ENCODE measurements around the gene LAMTOR5. TPM values are rescaled to one million over a fixed set of nuclear protein-coding genes. Genes with fewer than 3 reads are reported as not detected.

LAMTOR5 gene
- total RNA-seq, 2 donors from 2014 or later: 104 to 132 TPM

- TF ChIP-seq CTCF (conservative IDR thresholded peaks at IDR 0.05): peak; percentile 25
- DNase-seq: no peak
- H3K4me1 ChIP-seq (ENCODE audit: control insufficient read depth, insufficient read depth, low read length): no peaks in the 10 kb centered on the region
- 90% methylated on average over 3 to 6 of the region's 6 CpGs for WGBS, 2 experiments (ENCODE audit: insufficient coverage in 1 of 2, insufficient read length in 1 of 2)
- H3K9me3 ChIP-seq (ENCODE audit: control insufficient read depth, low read length): no peaks in the 10 kb centered on the region
- Mint-ChIP-seq H3K4me3 (no peak overlapping the region), H3K9me3 (no peaks in the 10 kb centered on the region), H3K27me3 (ENCODE audit: insufficient read depth) (no peaks in the 10 kb centered on the region), H3K4me1 (peaks cover 13% of the 10 kb centered on the region), H3K36me3 (ENCODE audit: low read depth) (peaks cover 3% of the 10 kb centered on the region), H3K27ac (no peak overlapping the region)
- H3K27ac ChIP-seq (ENCODE audit: low read depth, low read length): no peak overlapping the region
- no peak overlapping the region for H3K4me3 ChIP-seq (ENCODE audit: low read length)
- H3K9ac ChIP-seq (ENCODE audit: extremely low read depth, low read length, poor library complexity, severe bottlenecking): no peak overlapping the region
- H3K36me3 ChIP-seq (ENCODE audit: control insufficient read depth, insufficient read depth, low read length): peaks cover 7% of the 10 kb centered on the region
- H3K27me3 ChIP-seq (ENCODE audit: control insufficient read depth, insufficient read depth, low read length, poor library complexity, severe bottlenecking): no peaks in the 10 kb centered on the region
Measured at GRCh38 chr1:110390096-110390495, 17.4 kb downstream of the LAMTOR5 start.

- peaks cover 13% of the 10 kb centered on the region for H3K4me1 Mint-ChIP-seq
- no peak overlapping the region for H3K27ac ChIP-seq (ENCODE audit: low read depth, low read length)
- no peak for TF ChIP-seq CTCF (conservative IDR thresholded peaks at IDR 0.05)
- H3K27me3 ChIP-seq (ENCODE audit: control insufficient read depth, insufficient read depth, low read length, poor library complexity, severe bottlenecking): no peaks in the 10 kb centered on the region
- H3K9me3 ChIP-seq (ENCODE audit: control insufficient read depth, low read length): no peaks in the 10 kb centered on the region
- peaks cover 3% of the 10 kb centered on the region for H3K36me3 Mint-ChIP-seq (ENCODE audit: low read depth)
- no peak overlapping the region for H3K9ac ChIP-seq (ENCODE audit: extremely low read depth, low read length, poor library complexity, severe bottlenecking)
- no peak overlapping the region for H3K4me3 ChIP-seq (ENCODE audit: low read length)
- no peaks in the 10 kb centered on the region for H3K9me3 Mint-ChIP-seq
- no peak overlapping the region for H3K27ac Mint-ChIP-seq
- H3K27me3 Mint-ChIP-seq (ENCODE audit: insufficient read depth): no peaks in the 10 kb centered on the region
- DNase-seq: no peak
- no peaks in the 10 kb centered on the region for H3K4me1 ChIP-seq (ENCODE audit: control insufficient read depth, insufficient read depth, low read length)
- peaks cover 8% of the 10 kb centered on the region for H3K36me3 ChIP-seq (ENCODE audit: control insufficient read depth, insufficient read depth, low read length)
- H3K4me3 Mint-ChIP-seq: no peak overlapping the region
- whole genome bisulfite sequencing, 2 experiments (ENCODE audit: insufficient coverage in 1 of 2, insufficient read length in 1 of 2): 100% methylated on average over 1 of the region's 1 CpG; no CpG with 5 or more reads in 1 of the 2 experiments
Measured at GRCh38 chr1:110387048-110387754, 20.3 kb downstream of the LAMTOR5 start.

- H3K4me3 Mint-ChIP-seq: no peak overlapping the region
- no peaks in the 10 kb centered on the region for H3K4me1 ChIP-seq (ENCODE audit: control insufficient read depth, insufficient read depth, low read length)
- no peak overlapping the region for H3K4me3 ChIP-seq (ENCODE audit: low read length)
- H3K27ac Mint-ChIP-seq: no peak overlapping the region
- H3K36me3 Mint-ChIP-seq (ENCODE audit: low read depth): peaks cover 9% of the 10 kb centered on the region
- H3K9me3 ChIP-seq (ENCODE audit: control insufficient read depth, low read length): no peaks in the 10 kb centered on the region
- no peak for TF ChIP-seq CTCF (conservative IDR thresholded peaks at IDR 0.05)
- H3K9ac ChIP-seq (ENCODE audit: extremely low read depth, low read length, poor library complexity, severe bottlenecking): no peak overlapping the region
- H3K4me1 Mint-ChIP-seq: peaks cover 6% of the 10 kb centered on the region
- H3K27me3 ChIP-seq (ENCODE audit: control insufficient read depth, insufficient read depth, low read length, poor library complexity, severe bottlenecking): no peaks in the 10 kb centered on the region
- DNase-seq: no peak
- peaks cover 8% of the 10 kb centered on the region for H3K36me3 ChIP-seq (ENCODE audit: control insufficient read depth, insufficient read depth, low read length)
- H3K9me3 Mint-ChIP-seq: no peaks in the 10 kb centered on the region
- no peaks in the 10 kb centered on the region for H3K27me3 Mint-ChIP-seq (ENCODE audit: insufficient read depth)
- WGBS, 2 experiments (ENCODE audit: insufficient coverage in 1 of 2, insufficient read length in 1 of 2): no CpG with 5 or more reads among the region's 1 CpG
- no peak overlapping the region for H3K27ac ChIP-seq (ENCODE audit: low read depth, low read length)
Measured at GRCh38 chr1:110385369-110385768, 22.1 kb downstream of the LAMTOR5 start.

Measured in endodermal cell (in vitro differentiated cells).